SK-N-SH treated with all-trans-retinoic acid at 6 μM for 48 hours (cell line): ENCODE measurements around the gene DAB2IP.

Experiments
- ATAC-seq: fragments of 200-7000 bp; cut with Tn5 transposase; 3 replicates; pipeline ENCODE4 v1.9.1; 2020; ENCODE audit warnings: mild to moderate bottlenecking, moderate library complexity
- ARNTL ChIP-seq: fragments of 450-650 bp; formaldehyde crosslinking; IDR thresholded peaks from 2 replicates; pipeline ENCODE4 v1.5.0; 2020; ENCODE audit warnings: low read depth, mild to moderate bottlenecking, moderate library complexity, borderline replicate concordance
- BACH2 ChIP-seq: fragments of 250-450 bp; sonication (Bioruptor Pico); IDR thresholded peaks from 2 replicates; pipeline ENCODE4 v1.9.0; 2021; ENCODE audit warnings: mild to moderate bottlenecking, borderline replicate concordance
- CSDC2 ChIP-seq: fragments of 250-450 bp; sonication (Bioruptor Pico); IDR thresholded peaks from 2 replicates; pipeline ENCODE4 v1.5.0; 2020; ENCODE audit warnings: mild to moderate bottlenecking, moderate library complexity
- ESRRG ChIP-seq: fragments of 250-450 bp; sonication (Bioruptor Pico); IDR thresholded peaks from 2 replicates; pipeline ENCODE4 v1.6.1; 2021; ENCODE audit warnings: mild to moderate bottlenecking
- GLIS3 ChIP-seq: fragments of 250-450 bp; sonication (Bioruptor Pico); IDR thresholded peaks from 2 replicates; pipeline ENCODE4 v1.5.0; 2020; ENCODE audit warnings: mild to moderate bottlenecking, moderate library complexity
- ISL1 ChIP-seq: fragments of 250-450 bp; sonication (Bioruptor Pico); IDR thresholded peaks from 2 replicates; pipeline ENCODE4 v2.1.2; 2022; ENCODE audit warnings: mild to moderate bottlenecking, moderate library complexity
- OSR1 ChIP-seq: fragments of 250-450 bp; sonication (Bioruptor Pico); IDR thresholded peaks from 2 replicates; pipeline ENCODE4 v1.8.0; 2022; ENCODE audit warnings: moderate library complexity, mild to moderate bottlenecking, inconsistent platforms
- POU6F1 ChIP-seq: fragments of 250-450 bp; sonication (Bioruptor Pico); IDR thresholded peaks from 2 replicates; pipeline ENCODE4 v1.8.0; 2021; ENCODE audit warnings: low read depth, mild to moderate bottlenecking, moderate library complexity, borderline replicate concordance
- PPARA ChIP-seq: fragments of 250-450 bp; sonication (Bioruptor Pico); IDR thresholded peaks from 2 replicates; pipeline ENCODE4 v1.5.0; 2020; ENCODE audit warnings: mild to moderate bottlenecking, borderline replicate concordance
- RARB ChIP-seq: fragments of 250-450 bp; sonication (Bioruptor Pico); IDR thresholded peaks from 2 replicates; pipeline ENCODE4 v1.8.0; 2021; ENCODE audit warnings: mild to moderate bottlenecking, moderate library complexity
- SNAI2 ChIP-seq: fragments of 250-450 bp; sonication (Bioruptor Pico); IDR thresholded peaks from 2 replicates; pipeline ENCODE4 v1.5.0; 2020; ENCODE audit warnings: mild to moderate bottlenecking, moderate library complexity
- TCF4 ChIP-seq: fragments of 250-450 bp; sonication (Bioruptor Pico); IDR thresholded peaks from 2 replicates; pipeline ENCODE4 v1.8.0; 2021; ENCODE audit warnings: mild to moderate bottlenecking, moderate library complexity, borderline replicate concordance
- TOX ChIP-seq: fragments of 250-450 bp; sonication (Bioruptor Pico); IDR thresholded peaks from 2 replicates; pipeline ENCODE4 v1.8.0; 2021; ENCODE audit warnings: mild to moderate bottlenecking, moderate library complexity, borderline replicate concordance
- ZC3H10 ChIP-seq: fragments of 250-450 bp; sonication (Bioruptor Pico); IDR thresholded peaks from 2 replicates; pipeline ENCODE4 v1.5.1; 2021; ENCODE audit warnings: mild to moderate bottlenecking, moderate library complexity
- ZFP3 ChIP-seq: fragments of 250-450 bp; sonication (Bioruptor Pico); IDR thresholded peaks from 2 replicates; pipeline ENCODE4 v1.5.0; 2020; ENCODE audit warnings: mild to moderate bottlenecking, moderate library complexity
- ZFP30 ChIP-seq: fragments of 450-650 bp; formaldehyde crosslinking; IDR thresholded peaks from 2 replicates; pipeline ENCODE4 v1.5.0; 2022; ENCODE audit warnings: mild to moderate bottlenecking, moderate library complexity
- ZNF565 ChIP-seq: fragments of 450-650 bp; formaldehyde crosslinking; conservative IDR thresholded peaks from 2 replicates; pipeline ENCODE4 v1.5.0; 2020; ENCODE audit warnings: low read depth, mild to moderate bottlenecking, moderate library complexity
- ZNF70 ChIP-seq: fragments of 450-650 bp; formaldehyde crosslinking; IDR thresholded peaks from 2 replicates; pipeline ENCODE4 v1.5.0; 2020; ENCODE audit warnings: mild to moderate bottlenecking, moderate library complexity
- ZNF8 ChIP-seq: fragments of 450-650 bp; formaldehyde crosslinking; IDR thresholded peaks from 2 replicates; pipeline ENCODE4 v1.5.0; 2020; ENCODE audit warnings: mild to moderate bottlenecking, moderate library complexity
- TF ChIP-seq, protein P1 (sequence below): fragments of 250-450 bp; sonication (Bioruptor Pico); IDR thresholded peaks from 2 replicates; pipeline ENCODE4 v1.5.1; 2020; ENCODE audit warnings: low read depth, mild to moderate bottlenecking, moderate library complexity
- TF ChIP-seq, protein P2 (sequence below): fragments of 250-450 bp; sonication (Bioruptor Pico); IDR thresholded peaks from 2 replicates; pipeline ENCODE4 v1.8.0; 2020; ENCODE audit warnings: mild to moderate bottlenecking, moderate library complexity, borderline replicate concordance
- TF ChIP-seq, protein P3 (sequence below): fragments of 250-450 bp; sonication (Bioruptor Pico); IDR thresholded peaks from 2 replicates; pipeline ENCODE4 v1.5.1; 2021; ENCODE audit warnings: mild to moderate bottlenecking, moderate library complexity
- TF ChIP-seq, protein P4 (sequence below): fragments of 250-450 bp; sonication (Bioruptor Pico); IDR thresholded peaks from 2 replicates; pipeline ENCODE4 v1.5.0; 2020; ENCODE audit warnings: mild to moderate bottlenecking, moderate library complexity

DAB2IP gene

DNA sequence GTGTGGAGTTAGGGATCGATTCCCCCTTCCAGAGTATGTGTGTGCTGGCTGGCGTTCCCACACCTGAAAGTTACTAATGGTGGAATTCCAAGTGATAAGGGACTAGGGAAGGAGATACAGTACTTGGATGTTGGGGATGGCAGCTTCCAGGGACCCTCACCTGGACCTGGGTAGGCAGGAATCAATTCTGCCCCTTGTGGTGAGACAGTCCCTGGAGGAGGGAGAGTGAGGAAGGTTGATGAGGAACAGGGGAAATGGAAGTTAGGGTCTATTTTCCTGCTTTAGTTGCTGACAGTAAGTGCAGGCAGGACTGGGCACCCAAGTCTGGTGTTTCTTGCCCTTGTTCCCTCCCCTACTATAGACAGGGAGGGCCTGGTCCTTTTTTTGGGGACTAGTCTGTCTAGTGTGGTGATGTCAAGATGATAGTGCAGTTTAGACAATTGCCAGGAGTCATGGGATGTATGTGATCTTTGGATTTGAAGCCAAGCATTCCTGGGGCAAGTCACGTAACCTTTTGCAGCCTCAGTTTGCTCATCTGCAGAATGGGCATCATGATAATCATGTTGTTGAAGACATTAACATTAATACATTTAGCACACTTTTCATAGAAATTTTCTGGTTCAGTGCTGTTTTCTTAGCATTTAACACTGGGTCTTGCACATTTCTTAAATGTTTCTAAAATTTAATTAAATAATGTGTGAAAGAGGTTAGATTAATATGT is 51.7 kb downstream of the DAB2IP start:
- TF ChIP-seq ZNF8 (CRISPR knock-in tag) (no peak), TCF4 (CRISPR knock-in tag) (no peak), ARNTL (CRISPR knock-in tag) (no peak), ZC3H10 (CRISPR knock-in tag) (no peak), ESRRG (CRISPR knock-in tag) (no peak), CSDC2 (CRISPR knock-in tag) (no peak), SNAI2 (CRISPR knock-in tag) (no peak), RARB (CRISPR knock-in tag) (no peak), TOX (CRISPR knock-in tag) (no peak), PPARA (CRISPR knock-in tag) (no peak), GLIS3 (no peak), BACH2 (CRISPR knock-in tag) (no peak), OSR1 (CRISPR knock-in tag) (no peak), ISL1 (CRISPR knock-in tag) (no peak), ZNF70 (CRISPR knock-in tag) (no peak), ZFP30 (no peak)
- TF ChIP-seq, protein P1, sequence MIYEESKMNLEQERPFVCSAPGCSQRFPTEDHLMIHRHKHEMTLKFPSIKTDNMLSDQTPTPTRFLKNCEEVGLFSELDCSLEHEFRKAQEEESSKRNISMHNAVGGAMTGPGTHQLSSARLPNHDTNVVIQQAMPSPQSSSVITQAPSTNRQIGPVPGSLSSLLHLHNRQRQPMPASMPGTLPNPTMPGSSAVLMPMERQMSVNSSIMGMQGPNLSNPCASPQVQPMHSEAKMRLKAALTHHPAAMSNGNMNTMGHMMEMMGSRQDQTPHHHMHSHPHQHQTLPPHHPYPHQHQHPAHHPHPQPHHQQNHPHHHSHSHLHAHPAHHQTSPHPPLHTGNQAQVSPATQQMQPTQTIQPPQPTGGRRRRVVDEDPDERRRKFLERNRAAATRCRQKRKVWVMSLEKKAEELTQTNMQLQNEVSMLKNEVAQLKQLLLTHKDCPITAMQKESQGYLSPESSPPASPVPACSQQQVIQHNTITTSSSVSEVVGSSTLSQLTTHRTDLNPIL (CRISPR knock-in tag) = no peak
- TF ChIP-seq, protein P2, sequence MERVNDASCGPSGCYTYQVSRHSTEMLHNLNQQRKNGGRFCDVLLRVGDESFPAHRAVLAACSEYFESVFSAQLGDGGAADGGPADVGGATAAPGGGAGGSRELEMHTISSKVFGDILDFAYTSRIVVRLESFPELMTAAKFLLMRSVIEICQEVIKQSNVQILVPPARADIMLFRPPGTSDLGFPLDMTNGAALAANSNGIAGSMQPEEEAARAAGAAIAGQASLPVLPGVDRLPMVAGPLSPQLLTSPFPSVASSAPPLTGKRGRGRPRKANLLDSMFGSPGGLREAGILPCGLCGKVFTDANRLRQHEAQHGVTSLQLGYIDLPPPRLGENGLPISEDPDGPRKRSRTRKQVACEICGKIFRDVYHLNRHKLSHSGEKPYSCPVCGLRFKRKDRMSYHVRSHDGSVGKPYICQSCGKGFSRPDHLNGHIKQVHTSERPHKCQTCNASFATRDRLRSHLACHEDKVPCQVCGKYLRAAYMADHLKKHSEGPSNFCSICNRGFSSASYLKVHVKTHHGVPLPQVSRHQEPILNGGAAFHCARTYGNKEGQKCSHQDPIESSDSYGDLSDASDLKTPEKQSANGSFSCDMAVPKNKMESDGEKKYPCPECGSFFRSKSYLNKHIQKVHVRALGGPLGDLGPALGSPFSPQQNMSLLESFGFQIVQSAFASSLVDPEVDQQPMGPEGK (CRISPR knock-in tag) = no peak
- TF ChIP-seq, protein P3, sequence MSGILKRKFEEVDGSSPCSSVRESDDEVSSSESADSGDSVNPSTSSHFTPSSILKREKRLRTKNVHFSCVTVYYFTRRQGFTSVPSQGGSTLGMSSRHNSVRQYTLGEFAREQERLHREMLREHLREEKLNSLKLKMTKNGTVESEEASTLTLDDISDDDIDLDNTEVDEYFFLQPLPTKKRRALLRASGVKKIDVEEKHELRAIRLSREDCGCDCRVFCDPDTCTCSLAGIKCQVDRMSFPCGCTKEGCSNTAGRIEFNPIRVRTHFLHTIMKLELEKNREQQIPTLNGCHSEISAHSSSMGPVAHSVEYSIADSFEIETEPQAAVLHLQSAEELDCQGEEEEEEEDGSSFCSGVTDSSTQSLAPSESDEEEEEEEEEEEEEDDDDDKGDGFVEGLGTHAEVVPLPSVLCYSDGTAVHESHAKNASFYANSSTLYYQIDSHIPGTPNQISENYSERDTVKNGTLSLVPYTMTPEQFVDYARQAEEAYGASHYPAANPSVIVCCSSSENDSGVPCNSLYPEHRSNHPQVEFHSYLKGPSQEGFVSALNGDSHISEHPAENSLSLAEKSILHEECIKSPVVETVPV = no peak
- TF ChIP-seq, protein P4, sequence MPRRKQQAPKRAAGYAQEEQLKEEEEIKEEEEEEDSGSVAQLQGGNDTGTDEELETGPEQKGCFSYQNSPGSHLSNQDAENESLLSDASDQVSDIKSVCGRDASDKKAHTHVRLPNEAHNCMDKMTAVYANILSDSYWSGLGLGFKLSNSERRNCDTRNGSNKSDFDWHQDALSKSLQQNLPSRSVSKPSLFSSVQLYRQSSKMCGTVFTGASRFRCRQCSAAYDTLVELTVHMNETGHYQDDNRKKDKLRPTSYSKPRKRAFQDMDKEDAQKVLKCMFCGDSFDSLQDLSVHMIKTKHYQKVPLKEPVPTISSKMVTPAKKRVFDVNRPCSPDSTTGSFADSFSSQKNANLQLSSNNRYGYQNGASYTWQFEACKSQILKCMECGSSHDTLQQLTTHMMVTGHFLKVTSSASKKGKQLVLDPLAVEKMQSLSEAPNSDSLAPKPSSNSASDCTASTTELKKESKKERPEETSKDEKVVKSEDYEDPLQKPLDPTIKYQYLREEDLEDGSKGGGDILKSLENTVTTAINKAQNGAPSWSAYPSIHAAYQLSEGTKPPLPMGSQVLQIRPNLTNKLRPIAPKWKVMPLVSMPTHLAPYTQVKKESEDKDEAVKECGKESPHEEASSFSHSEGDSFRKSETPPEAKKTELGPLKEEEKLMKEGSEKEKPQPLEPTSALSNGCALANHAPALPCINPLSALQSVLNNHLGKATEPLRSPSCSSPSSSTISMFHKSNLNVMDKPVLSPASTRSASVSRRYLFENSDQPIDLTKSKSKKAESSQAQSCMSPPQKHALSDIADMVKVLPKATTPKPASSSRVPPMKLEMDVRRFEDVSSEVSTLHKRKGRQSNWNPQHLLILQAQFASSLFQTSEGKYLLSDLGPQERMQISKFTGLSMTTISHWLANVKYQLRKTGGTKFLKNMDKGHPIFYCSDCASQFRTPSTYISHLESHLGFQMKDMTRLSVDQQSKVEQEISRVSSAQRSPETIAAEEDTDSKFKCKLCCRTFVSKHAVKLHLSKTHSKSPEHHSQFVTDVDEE (CRISPR knock-in tag) = no peak
- no peak for ATAC-seq

DNA sequence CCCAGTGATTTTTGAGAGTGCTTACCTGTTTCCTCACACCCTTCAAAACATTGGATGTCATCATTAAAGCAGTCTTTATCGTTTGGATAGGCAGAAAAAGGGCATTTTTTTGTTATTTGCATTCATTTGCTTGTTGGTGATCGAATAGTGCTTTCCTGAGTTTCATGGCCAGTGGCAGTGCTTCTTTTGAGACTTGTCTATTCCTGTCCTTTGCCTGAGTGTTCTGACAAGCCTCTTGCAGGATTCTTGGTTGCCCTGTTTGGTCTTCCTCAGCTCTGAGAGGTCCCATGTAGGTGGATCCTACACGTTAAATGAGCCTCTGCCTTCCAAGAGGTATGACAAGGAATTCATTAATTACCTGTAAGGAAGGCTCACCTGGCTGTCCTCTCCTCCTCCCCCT is 52.8 kb downstream of the DAB2IP start:
- no peak for TF ChIP-seq ESRRG (CRISPR knock-in tag)
- TF ChIP-seq ZFP30 = no peak
- TF ChIP-seq ZNF70 (CRISPR knock-in tag) = no peak
- no peak for TF ChIP-seq ARNTL (CRISPR knock-in tag)
- TF ChIP-seq TOX (CRISPR knock-in tag) = no peak
- TF ChIP-seq ZNF565 (CRISPR knock-in tag) = no peak
- no peak for TF ChIP-seq CSDC2 (CRISPR knock-in tag)
- TF ChIP-seq, all 23 proteins: peak for 0
- ATAC-seq = no peak

- no peak for ATAC-seq
- TF ChIP-seq ISL1 (CRISPR knock-in tag) (no peak), ZC3H10 (CRISPR knock-in tag) (no peak), ZNF70 (CRISPR knock-in tag) (no peak), PPARA (CRISPR knock-in tag) (no peak), ARNTL (CRISPR knock-in tag) (no peak), TOX (CRISPR knock-in tag) (no peak), ZNF565 (CRISPR knock-in tag) (no peak), POU6F1 (no peak), OSR1 (CRISPR knock-in tag) (no peak), BACH2 (CRISPR knock-in tag) (no peak), ZFP30 (no peak), ZFP3 (CRISPR knock-in tag) (no peak), CSDC2 (CRISPR knock-in tag) (no peak), ESRRG (CRISPR knock-in tag) (no peak), GLIS3 (no peak)
- TF ChIP-seq, protein P4 (CRISPR knock-in tag) = no peak
Observed at GRCh38 chr9:121706149-121706750, 54.8 kb downstream of the DAB2IP start.
